PFSK-1 (cell line): Measurements from ENCODE around the gene ETV1.

ENCODE experiments used
- POLR2AphosphoS5 ChIP-seq: IDR thresholded peaks from 2 replicates; pipeline ENCODE4 v1.6.1; 2012; ENCODE audit warnings: low read depth, mild to moderate bottlenecking, control low read depth, low read length, moderate library complexity
- TAF1 ChIP-seq: IDR thresholded peaks from 2 replicates; pipeline ENCODE4 v1.6.1; 2012; ENCODE audit warnings: low read length, control low read depth, borderline replicate concordance; ENCODE audit not compliant: insufficient read depth

- no peak for TF ChIP-seq POLR2AphosphoS5
- TF ChIP-seq TAF1: no peak
Observed at GRCh38 chr7:13945670-13946069, 43.8 kb downstream of the ETV1 start.
